ENCODE data around the gene VPS35L. TPM values are rescaled to one million over a fixed set of nuclear protein-coding genes. Genes with fewer than 3 reads are reported as not detected.

Gene VPS35L, protein sequence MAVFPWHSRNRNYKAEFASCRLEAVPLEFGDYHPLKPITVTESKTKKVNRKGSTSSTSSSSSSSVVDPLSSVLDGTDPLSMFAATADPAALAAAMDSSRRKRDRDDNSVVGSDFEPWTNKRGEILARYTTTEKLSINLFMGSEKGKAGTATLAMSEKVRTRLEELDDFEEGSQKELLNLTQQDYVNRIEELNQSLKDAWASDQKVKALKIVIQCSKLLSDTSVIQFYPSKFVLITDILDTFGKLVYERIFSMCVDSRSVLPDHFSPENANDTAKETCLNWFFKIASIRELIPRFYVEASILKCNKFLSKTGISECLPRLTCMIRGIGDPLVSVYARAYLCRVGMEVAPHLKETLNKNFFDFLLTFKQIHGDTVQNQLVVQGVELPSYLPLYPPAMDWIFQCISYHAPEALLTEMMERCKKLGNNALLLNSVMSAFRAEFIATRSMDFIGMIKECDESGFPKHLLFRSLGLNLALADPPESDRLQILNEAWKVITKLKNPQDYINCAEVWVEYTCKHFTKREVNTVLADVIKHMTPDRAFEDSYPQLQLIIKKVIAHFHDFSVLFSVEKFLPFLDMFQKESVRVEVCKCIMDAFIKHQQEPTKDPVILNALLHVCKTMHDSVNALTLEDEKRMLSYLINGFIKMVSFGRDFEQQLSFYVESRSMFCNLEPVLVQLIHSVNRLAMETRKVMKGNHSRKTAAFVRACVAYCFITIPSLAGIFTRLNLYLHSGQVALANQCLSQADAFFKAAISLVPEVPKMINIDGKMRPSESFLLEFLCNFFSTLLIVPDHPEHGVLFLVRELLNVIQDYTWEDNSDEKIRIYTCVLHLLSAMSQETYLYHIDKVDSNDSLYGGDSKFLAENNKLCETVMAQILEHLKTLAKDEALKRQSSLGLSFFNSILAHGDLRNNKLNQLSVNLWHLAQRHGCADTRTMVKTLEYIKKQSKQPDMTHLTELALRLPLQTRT
- 34.4 TPM for total RNA-seq

DNA sequence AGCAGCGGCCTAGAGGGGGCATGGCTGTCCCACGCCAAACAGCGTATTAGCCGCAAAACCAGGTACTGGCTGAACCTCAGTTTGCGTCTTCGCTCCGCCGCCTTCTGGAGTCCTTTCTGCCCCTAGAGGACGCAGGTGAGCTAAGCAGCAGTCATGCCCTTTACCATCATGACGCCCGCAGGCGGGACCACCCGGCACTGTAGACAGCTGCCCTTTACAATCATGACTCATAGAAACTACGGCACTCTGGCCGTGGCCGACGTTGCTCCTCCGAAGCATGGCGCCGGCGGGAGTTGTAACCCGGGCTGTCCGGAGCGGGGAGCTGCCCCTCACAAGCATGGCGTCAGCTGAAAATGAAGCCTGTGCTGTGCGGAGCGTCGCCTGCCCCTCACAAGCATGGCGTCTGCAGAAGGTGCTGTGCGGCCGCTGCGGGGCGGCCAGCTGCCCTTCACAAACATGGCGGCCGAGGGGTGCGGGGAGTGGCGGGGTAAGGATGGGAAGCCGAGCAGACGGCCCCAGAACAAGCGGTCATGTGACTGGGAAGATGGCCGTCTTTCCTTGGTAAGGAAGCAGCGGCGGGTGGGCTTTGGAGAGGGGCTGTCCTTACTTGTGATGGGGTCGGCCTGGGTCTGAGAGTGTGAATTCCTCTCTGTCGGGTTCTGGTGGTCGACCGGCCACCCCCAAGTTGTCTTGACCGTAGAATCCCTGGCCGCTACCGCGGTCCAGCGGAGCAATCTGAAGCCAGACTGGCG, at the start of gene VPS35L:
TSS of gene VPS35L (plus strand) at position 518 of the 752 bp plus-strand sequence. CDS start at position 545, 27 bp downstream.
- peak; percentile 98 for DNase-seq

DNA sequence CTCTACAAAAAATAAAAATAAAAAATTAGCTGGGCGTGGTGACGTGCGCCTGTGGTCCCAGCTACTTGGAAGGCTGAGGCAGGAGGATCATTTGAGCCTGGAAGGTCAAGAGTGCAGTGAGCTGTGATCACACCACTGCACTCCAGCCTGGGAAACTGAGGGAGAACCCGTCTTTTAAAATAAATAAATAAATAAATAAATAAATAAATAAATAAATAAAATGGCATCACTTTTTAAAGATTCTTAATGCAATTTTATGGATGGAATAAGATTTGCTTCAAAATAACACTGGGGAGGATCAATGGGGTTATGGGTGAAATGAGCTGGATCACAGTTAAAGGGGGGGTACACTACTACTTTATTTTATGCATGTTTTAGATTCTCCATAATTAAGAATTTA, 48.5 kb upstream of the VPS35L start:
- DNase-seq = no peak

DNA sequence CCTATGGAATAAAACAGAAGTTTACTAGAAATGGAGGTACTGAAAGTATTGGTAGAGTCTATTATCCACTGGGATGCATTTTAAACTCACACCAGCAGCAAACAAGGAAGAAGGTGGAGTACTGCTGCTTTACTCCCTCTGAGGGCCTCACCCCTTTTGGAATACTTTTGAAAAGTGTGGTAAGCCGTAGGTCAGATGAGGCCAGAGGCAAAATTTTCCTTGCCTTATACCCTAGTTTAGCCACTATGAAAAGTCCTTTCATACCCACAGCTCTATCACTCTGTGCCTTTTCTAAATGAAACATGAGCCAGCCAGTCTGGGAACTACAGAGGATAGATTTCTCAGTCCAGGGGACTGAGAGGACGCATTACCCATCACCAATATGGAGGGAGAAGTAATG, 47.6 kb upstream of the VPS35L start:
- no peak for DNase-seq

DNA sequence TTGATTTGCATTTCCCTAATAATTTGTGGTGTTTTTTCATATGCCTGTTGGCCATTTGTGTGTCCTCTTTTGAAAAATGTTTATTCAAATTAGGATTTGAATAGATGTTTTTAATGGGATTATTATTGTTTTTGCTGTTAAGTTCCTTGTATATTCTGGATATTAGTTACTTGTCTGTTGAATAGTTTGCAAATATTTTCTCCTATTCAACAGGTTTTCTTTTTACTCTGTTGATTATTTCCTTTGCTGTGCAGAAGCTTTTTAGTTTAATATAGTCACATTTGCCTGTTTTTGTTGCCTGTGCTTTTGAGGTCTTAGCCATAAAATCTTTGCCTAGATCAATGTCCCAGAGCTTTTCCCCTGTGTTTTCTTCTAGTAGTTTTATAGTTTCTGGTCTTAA, 43.2 kb upstream of the VPS35L start:
- DNase-seq = no peak

DNA sequence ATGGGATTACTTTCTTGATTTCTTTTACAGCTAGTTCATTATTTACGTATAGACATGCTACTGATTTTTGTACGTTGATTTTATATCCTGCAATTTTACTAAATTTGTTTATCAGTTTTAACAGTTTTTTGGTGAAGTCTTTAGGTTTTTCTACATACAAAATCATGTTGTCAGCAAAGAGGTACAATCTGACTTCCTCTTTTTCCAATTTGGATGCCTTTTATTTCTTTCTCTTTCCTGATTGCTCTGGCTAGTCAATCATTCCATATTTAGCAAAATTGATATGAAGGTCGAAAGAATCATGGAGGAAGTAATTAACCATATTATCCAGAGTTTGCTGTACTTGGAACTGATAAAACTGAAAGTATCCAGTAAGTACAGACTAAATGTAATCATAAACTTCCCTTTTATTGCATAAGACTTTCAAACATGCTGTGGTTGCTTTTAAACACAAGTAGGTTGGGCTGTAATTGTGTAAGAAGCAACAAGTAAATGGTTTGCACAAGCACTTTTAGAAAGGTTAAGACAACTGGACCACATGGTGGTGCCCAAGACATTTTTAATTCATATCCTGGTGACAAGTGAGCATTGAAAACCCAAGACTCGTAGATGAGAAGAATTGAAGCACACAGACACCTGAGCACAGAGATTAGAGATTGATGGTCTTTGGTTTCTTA, 42.0 kb upstream of the VPS35L start:
- no peak for DNase-seq

DNA sequence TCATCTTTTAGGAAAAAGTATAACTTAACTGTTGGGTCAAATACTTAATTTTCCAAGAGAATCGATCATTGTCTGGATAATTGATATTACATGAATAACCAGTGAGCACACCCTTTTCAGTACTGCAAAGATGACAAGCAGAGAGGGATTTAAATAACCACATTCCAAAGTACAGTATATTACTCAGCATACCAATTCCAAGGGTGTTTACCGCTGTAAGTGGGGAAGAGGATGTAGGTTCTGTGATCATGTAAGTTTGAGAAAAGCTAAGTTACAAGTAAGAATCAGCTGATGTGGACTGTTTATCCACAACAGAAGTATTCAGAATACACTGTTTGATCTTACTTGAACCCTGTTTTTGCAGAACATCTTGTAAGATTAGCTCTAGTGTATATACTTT, 39.7 kb upstream of the VPS35L start:
- no peak for DNase-seq

DNA sequence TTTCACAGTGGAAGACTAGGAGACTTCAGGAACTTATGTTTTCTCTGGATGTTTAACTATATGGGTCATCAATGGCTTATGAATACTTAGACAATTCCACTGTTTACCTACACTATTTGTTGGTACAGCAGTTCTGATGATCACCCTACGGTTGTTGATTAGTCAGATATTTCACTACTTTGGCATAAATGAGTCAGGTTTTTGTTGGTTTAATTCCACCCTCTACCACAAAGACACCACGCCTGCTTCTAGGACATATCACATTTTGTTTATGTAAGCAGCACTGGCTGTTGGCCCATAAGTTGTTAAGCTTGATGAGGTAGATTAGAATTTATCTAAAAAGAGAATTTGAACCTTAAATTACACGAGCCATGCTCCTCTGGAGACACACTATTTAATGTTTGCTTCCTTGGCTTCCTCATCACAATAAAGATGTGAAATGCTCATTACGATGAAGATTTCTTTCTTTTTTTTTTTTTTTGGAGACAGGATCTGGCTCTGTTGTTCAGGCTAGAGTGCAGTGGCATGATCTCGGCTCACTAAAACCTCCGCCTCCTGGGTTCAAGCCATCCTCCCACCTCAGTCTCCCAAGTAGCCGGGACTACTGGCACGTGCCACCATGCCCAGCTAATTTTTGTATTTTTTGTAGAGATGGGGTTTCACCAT, 37.9 kb upstream of the VPS35L start:
- no peak for DNase-seq

DNA sequence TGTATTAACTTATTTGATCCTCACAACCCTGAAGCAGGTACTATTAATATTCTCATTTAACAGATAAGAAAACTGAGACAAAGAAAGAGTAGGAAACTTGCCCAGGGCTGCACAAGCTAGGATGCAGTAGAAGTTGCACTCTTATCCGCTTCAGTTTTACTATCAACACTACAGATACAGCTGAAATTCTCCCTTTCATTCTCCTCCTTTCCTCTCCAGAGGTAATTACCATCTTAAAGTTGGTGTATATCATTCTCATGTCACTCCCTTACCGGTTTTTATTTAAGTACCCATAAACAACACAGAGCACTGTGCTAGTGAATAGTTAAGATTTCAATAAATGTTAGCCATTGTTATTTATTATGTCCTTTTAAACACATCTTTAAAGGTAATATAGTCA, 37.1 kb upstream of the VPS35L start:
- DNase-seq = no peak

DNA sequence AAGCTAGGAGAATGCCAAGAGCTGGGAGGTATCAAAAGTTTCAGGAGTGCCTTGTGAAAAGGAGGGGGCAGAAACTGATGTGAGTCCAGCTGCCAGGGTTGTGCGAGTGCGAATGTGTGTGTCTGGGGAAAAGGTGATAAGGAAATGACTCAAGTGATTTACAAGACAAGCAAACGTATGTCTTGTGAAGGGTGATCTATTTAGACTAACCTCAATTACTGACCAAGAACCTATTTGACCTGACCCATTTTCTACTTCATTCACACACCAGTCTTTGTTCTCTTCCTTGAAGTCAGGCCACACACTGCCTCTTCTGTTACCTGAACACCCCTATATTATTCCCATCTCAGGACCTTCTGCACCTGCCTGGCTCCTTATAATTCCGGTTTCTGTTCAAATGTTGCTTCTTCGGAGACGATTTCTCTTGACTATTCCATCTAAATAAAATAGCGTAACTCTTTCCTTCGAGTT, 34.6 kb upstream of the VPS35L start:
- no peak for DNase-seq

DNA sequence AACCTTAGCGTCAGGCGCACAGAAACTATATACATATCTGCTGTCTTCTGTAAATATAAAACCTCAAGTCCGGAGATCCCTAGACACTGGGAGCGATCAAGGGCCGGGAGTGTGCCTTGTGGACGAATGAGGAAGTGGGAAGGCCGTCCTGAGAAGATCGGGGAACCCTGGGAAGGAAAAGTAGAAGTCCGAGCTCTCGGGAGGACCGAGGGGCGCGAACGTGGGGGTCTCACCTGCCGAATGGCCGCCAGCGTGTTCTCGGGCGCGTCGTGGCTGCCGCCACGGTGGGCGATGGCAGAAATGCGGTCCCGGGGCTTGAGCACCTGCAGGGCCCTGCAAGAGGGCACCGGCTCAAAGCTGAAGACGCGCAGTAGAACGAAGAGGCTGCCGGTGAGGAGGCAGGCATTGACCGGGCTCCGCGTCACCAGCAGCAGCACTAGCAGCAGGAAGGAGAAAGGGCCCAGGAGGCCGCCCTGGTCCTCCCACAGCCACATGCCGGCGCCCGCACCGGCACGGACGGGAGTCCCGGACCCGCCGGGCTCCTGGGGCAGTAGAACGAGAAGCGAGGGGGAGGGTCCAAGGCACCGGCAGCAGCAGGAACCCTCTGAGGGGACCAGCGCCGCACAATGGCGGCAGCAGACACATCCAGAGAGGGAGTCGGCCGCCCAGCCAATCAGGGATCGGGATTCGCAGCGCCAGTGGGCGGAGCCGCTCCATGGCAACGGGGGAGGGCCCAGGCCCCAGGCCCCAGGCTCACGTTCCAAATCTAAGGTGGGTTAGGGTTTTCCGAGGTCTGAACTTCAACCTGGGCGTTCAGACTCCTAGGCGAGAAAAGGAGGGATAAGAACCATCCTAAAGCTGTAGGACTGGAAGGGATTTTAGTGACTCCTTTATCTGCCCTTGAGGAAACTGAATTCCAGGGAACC, 33.8 kb upstream of the VPS35L start, which contains the start of gene GDE1:
TSS of gene GDE1 (minus strand) at position 628 of the 926 bp plus-strand sequence. CDS start at position 494, 134 bp downstream.
- peak; percentile 86 for DNase-seq

DNA sequence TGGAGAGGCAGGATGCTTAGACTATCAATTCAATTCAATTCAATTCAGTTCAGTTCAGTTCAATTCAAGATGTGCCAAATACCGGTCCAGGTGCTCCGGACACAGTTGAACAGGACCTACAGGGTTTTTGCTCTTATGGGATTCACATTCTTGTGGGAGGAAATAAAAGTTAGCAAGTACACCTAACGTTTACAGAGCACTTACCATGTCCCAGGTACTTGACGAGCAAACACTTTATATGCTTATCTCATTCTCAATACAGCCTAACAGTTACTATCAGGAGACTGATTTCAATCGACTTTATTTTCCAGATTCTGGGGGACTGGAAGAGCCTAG, 33.1 kb upstream of the VPS35L start:
- no peak for DNase-seq

DNA sequence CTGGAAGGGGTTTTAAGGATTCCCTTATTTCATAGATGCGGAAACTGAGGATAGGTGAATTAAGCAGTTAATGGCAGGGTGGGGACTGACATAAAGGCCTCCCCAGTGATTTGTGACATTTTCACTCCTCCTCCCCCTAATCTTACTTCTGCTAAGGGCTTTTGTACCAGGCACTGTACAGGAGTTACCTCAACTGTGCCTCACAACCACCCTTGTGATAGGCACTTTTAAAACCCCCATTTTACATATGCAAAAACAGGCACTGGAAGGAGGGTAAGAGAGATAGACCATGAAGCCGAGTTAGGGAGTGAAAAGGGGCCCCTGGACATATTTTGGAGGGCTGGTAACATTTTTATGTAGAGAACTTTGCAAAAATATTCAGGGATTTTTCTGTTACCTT, 32.7 kb upstream of the VPS35L start:
- no peak for DNase-seq

DNA sequence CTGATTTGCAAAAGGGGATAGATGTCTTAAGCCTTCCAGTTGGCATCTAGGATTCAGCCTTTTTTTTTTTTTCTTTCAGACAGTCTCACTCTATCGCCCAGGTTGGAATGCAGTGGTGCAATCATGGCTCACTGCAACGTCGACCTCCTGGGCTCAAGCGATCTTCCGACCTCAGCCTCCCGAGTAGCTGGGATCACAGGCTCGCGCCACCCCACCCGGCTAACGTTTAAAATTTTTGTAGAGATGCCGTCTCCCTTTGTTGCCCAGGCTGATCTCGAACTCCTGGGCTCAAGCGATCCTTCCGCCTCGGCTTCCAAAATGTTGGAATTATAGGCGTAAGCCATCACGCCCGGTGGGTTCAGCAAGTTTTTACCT, 32.3 kb upstream of the VPS35L start:
- no peak for DNase-seq

DNA sequence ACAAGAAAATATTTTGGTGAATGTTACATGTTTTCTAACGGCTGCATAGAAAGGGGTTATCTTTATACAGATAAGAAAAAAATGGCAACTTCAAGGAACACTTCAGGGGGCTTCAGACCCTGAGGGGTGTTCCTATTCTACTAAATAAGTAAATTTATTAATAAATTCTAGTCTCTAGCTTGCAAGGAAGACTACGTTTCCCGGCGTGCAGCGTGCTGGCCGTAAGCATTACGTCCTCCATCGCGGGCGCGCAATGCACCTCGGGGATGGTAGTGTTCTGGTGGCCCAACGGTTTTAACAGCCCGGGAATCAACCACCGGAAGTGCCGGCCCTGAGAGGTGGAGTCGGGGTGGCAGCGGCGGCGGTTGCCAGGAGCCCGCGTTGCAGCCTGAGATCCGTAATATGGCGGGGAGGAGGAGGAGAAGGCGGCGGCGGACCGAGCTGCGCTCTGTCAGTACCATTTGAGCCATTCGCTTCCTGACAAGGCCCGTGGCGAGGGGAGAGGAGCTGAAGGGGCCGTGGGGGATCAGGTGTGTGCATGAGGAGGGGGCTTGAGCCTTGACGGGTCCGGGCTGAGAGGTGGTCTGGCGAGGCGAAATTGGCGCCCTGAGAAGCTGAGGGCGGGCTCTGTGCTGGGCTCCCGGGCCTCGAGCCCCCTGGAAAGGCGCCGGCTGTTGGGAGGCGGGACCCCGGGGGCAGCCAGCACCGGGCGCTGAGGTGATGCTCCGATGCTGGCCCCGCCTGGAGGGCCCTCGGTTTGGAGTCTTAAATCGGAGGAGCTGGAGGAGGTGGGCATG, 31.7 kb upstream of the VPS35L start, which contains the start of gene CCP110:
TSS of gene CCP110 (plus strand) at position 384 of the 797 bp plus-strand sequence. CDS start 3,940 bp downstream, outside the sequence.
- DNase-seq = peak; percentile 95

DNA sequence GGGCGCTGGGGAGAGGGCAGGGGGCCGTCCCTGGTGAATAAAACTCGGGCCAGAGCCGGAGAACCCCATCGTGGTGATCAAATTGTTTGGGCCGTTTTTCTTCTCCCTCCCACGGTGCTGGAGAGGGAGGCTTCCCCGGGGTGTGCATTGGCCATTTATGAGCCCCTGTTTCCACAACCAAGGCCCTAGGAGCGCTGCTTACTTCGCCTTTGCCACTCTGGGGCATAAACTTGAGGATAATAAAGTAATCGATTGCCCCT, 31.2 kb upstream of the VPS35L start:
- DNase-seq = no peak

DNA sequence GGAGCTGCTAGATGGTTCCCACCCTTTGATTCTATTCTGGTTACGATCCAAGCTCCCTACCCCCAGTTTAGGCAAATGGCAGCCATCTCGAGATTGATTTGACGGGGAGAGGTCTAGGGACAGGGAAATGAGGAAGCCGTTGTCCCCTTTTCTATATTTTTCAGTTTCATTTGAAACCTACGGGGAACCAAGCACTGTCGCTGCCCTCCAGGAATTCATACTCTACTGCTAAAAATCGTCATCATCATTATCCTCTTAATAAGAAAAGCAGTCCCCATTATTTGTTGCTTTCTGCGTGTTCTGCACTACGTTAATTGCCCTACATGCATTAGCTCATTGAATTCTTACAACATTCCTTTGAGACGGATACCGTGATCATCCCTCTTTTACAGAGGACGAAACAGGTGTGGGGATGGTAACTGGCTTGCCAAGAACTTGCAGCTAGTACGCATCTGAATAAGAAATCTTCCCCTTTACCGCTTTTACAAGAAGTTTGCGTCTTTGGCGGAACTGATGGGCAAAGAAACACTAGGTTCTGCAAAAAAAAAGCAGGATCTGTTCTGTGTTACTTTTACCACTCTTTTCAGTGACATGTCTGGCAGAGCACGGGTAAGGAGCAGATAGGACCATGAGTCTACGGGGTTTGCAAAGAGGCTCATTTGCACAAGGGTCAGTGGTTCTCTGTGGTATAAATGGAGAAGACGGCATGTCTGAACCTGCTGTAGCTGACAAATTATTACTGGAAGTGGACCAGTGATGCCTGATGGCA, 30.7 kb upstream of the VPS35L start:
- no peak for DNase-seq

DNA sequence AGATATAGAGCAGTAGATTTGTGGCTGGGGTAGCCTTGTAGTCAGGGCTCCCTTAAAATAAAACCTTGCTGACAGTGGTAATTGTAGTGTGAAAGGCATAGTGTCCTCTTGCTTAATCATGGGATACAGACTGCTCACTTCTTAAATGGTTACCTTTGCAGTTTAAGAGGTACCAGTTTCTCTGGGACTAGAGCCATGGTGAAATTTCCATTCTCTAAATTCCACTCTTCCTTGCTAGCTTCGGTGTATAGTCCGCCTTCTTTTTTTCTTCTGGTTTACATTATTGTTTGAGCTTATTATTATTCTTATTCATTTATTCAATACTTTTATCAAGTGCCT, 30.1 kb upstream of the VPS35L start:
- DNase-seq = no peak

DNA sequence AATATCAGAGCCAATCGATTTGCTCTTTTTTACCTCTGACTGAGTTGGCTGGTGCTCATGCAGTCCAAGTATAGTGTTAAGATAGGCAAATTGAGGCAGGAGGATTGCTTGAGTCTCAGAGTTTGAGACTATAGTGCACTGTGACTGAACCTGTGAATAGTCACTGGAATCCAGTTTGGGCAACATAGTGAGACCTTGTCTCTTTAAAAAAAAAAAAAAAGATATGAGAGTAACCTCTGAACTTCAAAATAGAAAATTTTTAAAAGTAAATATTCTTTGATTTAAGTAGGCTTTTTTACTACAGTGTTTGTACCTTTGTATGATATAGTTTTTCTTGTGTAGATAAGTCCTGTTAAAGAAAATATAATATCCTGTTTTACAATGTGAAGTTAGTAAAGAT, 28.3 kb upstream of the VPS35L start:
- no peak for DNase-seq

DNA sequence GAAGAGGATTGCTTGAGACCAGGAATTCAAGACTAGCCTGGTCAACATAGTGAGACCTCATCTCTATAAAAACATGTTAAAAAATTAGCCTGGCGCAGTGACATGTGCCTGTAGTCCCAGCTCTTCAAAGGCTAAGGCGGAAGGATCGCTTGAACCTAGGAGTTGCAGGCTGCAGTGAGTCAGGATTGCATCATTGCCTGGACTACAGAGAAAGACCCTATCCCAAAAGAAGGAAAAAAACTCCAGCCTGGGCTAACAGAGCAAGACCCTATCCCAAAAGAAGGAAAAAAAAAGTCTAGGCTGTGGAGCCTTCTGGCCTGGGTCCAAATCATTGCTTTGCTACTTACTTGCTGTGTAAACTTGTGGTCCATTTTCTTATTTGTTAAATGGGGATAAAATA, 26.8 kb upstream of the VPS35L start:
- no peak for DNase-seq
